K562 (cell line): Measurements from ENCODE around the gene RPL39L. TPM values are rescaled to one million over a fixed set of nuclear protein-coding genes. Genes with fewer than 3 reads are reported as not detected.

Experiments
- ATAC-seq: fragments of 200-7000 bp; cut with Tn5 transposase; 3 replicates; pipeline ENCODE4 v1.9.1; 2020; ENCODE audit warnings: moderate library complexity
- BruUV-seq: library from RNA; stranded (reverse); fragments of 400-500 nt; replicated peaks from 2 replicates; lab custom pipeline; 2021; lab: Mats Ljungman, UMichigan
- CTCF ChIA-PET: fragments of 300-600 bp; formaldehyde crosslinking; extraction: SDS; loops from one replicate; lab custom pipeline; 2021; ENCODE audit warnings: low intra/inter-chr PET ratio; lab: Yijun Ruan, JAX
- POLR2A ChIA-PET: fragments of 300-600, 350-650 bp; sonication (Branson Sonifier 250); formaldehyde crosslinking; extraction: SDS; loops from one replicate; lab custom pipeline; 2021; ENCODE audit warnings: antibody characterized with exemption, inconsistent platforms; lab: Yijun Ruan, JAX
- DNase-seq, 4 experiments: peaks; one replicate each; pipeline versions ENCODE4 v3.0.0 to v3.0.0-alpha.2; 2011 to 2018; ENCODE audit warnings: low spot score in 3 of 4, mixed read lengths in 3 of 4; ENCODE audit errors: extremely low read depth in 1 of 4
- FAIRE-seq: peaks from 2 replicates; lab custom pipeline; 2011; peaks lifted over from hg19 to GRCh38; lab: Jason Lieb, UNC
- H2AFZ ChIP-seq: 2 replicates; pipeline ENCODE4 v1.6.0; 2011; ENCODE audit warnings: low read depth, low read length, control low read depth, inconsistent platforms
- H3K27ac ChIP-seq: fragments of 200-600 bp; 3 replicates; pipeline ENCODE4 v1.8.0; 2011; ENCODE audit warnings: low read depth, mild to moderate bottlenecking, control low read depth, inconsistent platforms, low read length, moderate library complexity, mixed read lengths; ENCODE audit errors: extremely low read depth
- H3K27me3 ChIP-seq, 2 experiments: fragments of 300-600 bp in 1 of 2; 2 replicates in 1 of 2; 3 replicates in 1 of 2; pipeline versions ENCODE4 v1.6.0 to v1.8.0; 2011; ENCODE audit warnings: inconsistent platforms in 2 of 2, low read length in 2 of 2, mild to moderate bottlenecking in 1 of 2, mixed read lengths in 1 of 2, moderate library complexity in 1 of 2; ENCODE audit not compliant: control insufficient read depth in 2 of 2, insufficient read depth in 2 of 2
- H3K36me3 ChIP-seq: fragments of 300-600 bp; 3 replicates; pipeline ENCODE4 v1.8.0; 2011; ENCODE audit warnings: mild to moderate bottlenecking, low read length, inconsistent platforms; ENCODE audit not compliant: control insufficient read depth, insufficient read depth
- H3K4me1 ChIP-seq, 2 experiments: fragments of 200-600 bp in 1 of 2; replicated peaks in 1 of 2; 2 replicates in 1 of 2; 3 replicates in 1 of 2; pipeline versions ENCODE4 v1.5.1 to v1.8.0; 2011; ENCODE audit warnings: inconsistent platforms in 2 of 2, low read length in 2 of 2, mild to moderate bottlenecking in 1 of 2, mixed read lengths in 1 of 2, moderate library complexity in 1 of 2; ENCODE audit not compliant: control insufficient read depth in 2 of 2, insufficient read depth in 2 of 2
- H3K4me2 ChIP-seq: 2 replicates; pipeline ENCODE4 v1.6.1; 2011; ENCODE audit warnings: low read length, control low read depth, inconsistent platforms, mixed read lengths; ENCODE audit not compliant: insufficient read depth
- H3K4me3 ChIP-seq: fragments of 200-600 bp; sonication (generic), shearing (Covaris generic); 2 replicates; pipeline ENCODE4 v1.5.1; 2016; ENCODE audit warnings: control low read depth, inconsistent platforms
- H3K79me2 ChIP-seq: fragments of 200-600 bp; 3 replicates; pipeline ENCODE4 v1.8.0; 2011; ENCODE audit warnings: low read length, inconsistent platforms; ENCODE audit not compliant: control insufficient read depth, insufficient read depth
- H3K9ac ChIP-seq, 2 experiments: 2 replicates each; pipeline versions ENCODE4 v1.6.0 to v1.6.1; 2011; ENCODE audit warnings: low read depth in 2 of 2, low read length in 2 of 2, control low read depth in 1 of 2, inconsistent platforms in 1 of 2, mild to moderate bottlenecking in 1 of 2, mixed read lengths in 1 of 2; ENCODE audit not compliant: insufficient read depth in 1 of 2
- H3K9me1 ChIP-seq: one replicate; pipeline ENCODE4 v1.6.0; 2011; ENCODE audit warnings: inconsistent platforms, mild to moderate bottlenecking, low read length, moderate library complexity; ENCODE audit not compliant: control insufficient read depth, insufficient read depth
- H3K9me3 ChIP-seq: replicated peaks from 2 replicates; pipeline ENCODE4 v1.5.1; 2011; ENCODE audit warnings: low read depth, low read length, inconsistent platforms; ENCODE audit not compliant: control insufficient read depth, insufficient read depth
- H4K20me1 ChIP-seq: replicated peaks from 2 replicates; pipeline ENCODE4 v1.6.1; 2011; ENCODE audit warnings: low read length, inconsistent platforms, mixed read lengths; ENCODE audit not compliant: control insufficient read depth, insufficient read depth
- CEBPG ChIP-seq, 3 experiments: fragments of 200-800 bp in 1 of 3; sonication (Bioruptor generic) in 1 of 3; sonication (generic) in 1 of 3; formaldehyde crosslinking in 1 of 3; IDR thresholded peaks in 2 of 3; conservative IDR thresholded peaks in 1 of 3; 2 replicates each; pipeline versions ENCODE4 v1.6.1 to v1.8.0; 2016 to 2022; ENCODE audit warnings: missing compliant biosample characterization in 2 of 3, missing genetic modification characterization in 2 of 3, mild to moderate bottlenecking in 1 of 3, missing genetic modification reagents in 1 of 3
- CUX1 ChIP-seq: fragments of 200-800 bp; sonication (Bioruptor generic); IDR thresholded peaks from 2 replicates; pipeline ENCODE4 v1.6.1; 2016; ENCODE audit warnings: missing genetic modification characterization, missing compliant biosample characterization
- FOXJ3 ChIP-seq: sonication (generic); formaldehyde crosslinking; IDR thresholded peaks from 2 replicates; pipeline ENCODE4 v1.4.0; 2020; ENCODE audit warnings: mild to moderate bottlenecking, missing genetic modification reagents
- FOXO4 ChIP-seq: fragments of 450-650 bp; formaldehyde crosslinking; IDR thresholded peaks from 2 replicates; pipeline ENCODE4 v1.4.0; 2020; ENCODE audit warnings: mild to moderate bottlenecking, moderate library complexity
- HMG20A ChIP-seq: fragments of 450-650 bp; formaldehyde crosslinking; conservative IDR thresholded peaks from 2 replicates; pipeline ENCODE4 v1.4.0; 2020; ENCODE audit warnings: mild to moderate bottlenecking, mixed read lengths
- JUNB ChIP-seq: fragments of 450-650 bp; formaldehyde crosslinking; conservative IDR thresholded peaks from 2 replicates; pipeline ENCODE4 v1.4.0; 2020; ENCODE audit warnings: mild to moderate bottlenecking
- NCOA2 ChIP-seq, 2 experiments: fragments of 450-650 bp; IDR thresholded peaks; 2 replicates each; pipeline ENCODE4 v1.6.1; 2018; ENCODE audit warnings: mild to moderate bottlenecking in 2 of 2, moderate library complexity in 1 of 2; ENCODE audit not compliant: partially characterized antibody in 2 of 2
- RBM15 ChIP-seq: fragments of 200-400 bp; formaldehyde crosslinking; IDR thresholded peaks from 2 replicates; pipeline ENCODE4 v1.6.1; 2018; ENCODE audit warnings: mild to moderate bottlenecking, low read length, moderate library complexity; ENCODE audit not compliant: insufficient read depth
- SMARCC2 ChIP-seq: fragments of 450-650 bp; IDR thresholded peaks from 2 replicates; pipeline ENCODE4 v1.6.1; 2017; ENCODE audit warnings: antibody characterized with exemption, moderate library complexity, mild to moderate bottlenecking, low read depth
- ZEB2 ChIP-seq: fragments of 450-650 bp; IDR thresholded peaks from 2 replicates; pipeline ENCODE4 v1.6.1; 2016
- WGBS: fragments of 100-300 bp; shearing (Covaris generic); methylation state at CpG from one replicate; pipeline ENCODE4 v1.1.6; 2016; ENCODE audit warnings: low coverage, mixed read lengths; ENCODE audit not compliant: insufficient coverage; ENCODE audit errors: missing lambda C conversion rate; 5-methylcytosine and 5-hydroxymethylcytosine counted together
- in situ Hi-C: fragments of 300-500 bp; cut with MboI; formaldehyde crosslinking; loops from 4 replicates; pipeline ENCODE4 v1.15.0; 2018; ENCODE audit warnings: inconsistent platforms, mixed read lengths
- intact Hi-C: fragments of 100-400 bp; cut with micrococcal nuclease; formaldehyde crosslinking; loops from 2 replicates; pipeline ENCODE4 v1.14.2; 2022
- polyA plus RNA-seq, 8 experiments: library from polyadenylated mRNA; depleted of rRNA in 4 of 8; stranded (reverse) in 5 of 8; unstranded in 3 of 8; fragments of >200 nt; fragmentation: Nextera tagmentation in 2 of 8; fragmentation: Illumina TruSeq in 1 of 8; extraction: Ambion mirVana in 2 of 8; extraction: Trizol in 1 of 8; gene quantifications; 2 replicates each; pipeline versions ENCODE4 v1.2.1 to v1.2.3, GENCODE V29; 2011 to 2014; ENCODE audit warnings: inconsistent platforms in 1 of 8, missing spikeins in 1 of 8
- total RNA-seq, 7 experiments: library from RNA; depleted of rRNA in 6 of 7; stranded (reverse); fragments of >200 nt in 6 of 7; fragmentation: Illumina TruSeq in 2 of 7; extraction: Trizol in 2 of 7; gene quantifications; 2 replicates each; pipeline versions ENCODE4 v1.2.1 to v1.2.3, GENCODE V29; 2011 to 2021; ENCODE audit warnings: low replicate concordance in 1 of 7
- TF ChIP-seq, protein P1 (sequence below): sonication (generic); formaldehyde crosslinking; IDR thresholded peaks from 2 replicates; pipeline ENCODE4 v1.8.0; 2022; ENCODE audit warnings: mild to moderate bottlenecking, missing genetic modification reagents

Gene RPL39L
- total and polyA plus RNA-seq, 9 of the 15 experiments (the other 6 are each of a cell fraction or from before 2014, with no cell fraction given) = 15.0 to 122 (median 45.5) TPM

DNA sequence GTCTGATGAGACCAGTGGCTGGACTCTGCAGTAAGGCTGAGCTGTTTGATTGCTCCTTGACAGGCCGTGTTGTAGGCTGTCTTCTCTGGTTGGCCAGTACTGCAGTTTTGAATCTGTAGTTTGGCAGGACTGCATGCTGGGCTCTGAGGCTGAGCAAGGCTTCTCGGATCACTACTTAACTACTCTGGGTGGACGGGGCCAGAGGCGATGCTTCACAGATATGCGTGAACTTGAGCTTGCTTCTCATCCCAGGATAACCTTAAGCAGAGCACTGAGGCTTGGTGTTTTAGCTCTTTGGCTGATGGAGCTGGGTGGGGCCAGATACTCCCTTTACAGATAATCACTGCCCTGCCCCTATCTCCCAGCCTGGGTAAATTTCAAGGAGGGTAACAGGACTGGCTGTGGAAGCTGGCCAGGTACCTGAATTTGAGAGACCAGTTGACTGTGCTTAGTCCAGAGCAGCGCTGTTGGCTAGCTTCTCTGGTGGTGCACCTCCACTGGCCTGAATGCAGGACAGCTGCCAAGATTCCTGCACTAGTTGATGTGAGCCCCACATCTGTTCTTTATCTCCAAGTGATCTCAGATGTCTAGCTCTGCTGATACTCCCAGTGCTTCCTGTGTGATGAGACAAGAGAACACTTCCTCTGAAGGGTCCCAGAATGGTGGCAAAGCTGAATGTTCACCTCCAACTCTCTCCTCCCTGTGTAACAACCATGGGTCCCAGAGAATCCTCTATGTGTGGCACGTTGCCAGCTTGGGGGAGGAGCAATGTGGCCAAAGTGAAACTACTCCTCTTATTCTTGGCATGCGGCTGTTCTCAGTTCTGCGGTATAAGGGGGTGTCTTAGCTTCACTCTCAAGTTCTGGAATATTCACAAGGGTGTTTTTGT is 37.9 kb downstream of the RPL39L start (continued):
- TF ChIP-seq CEBPG (CRISPR knock-in tag; IDR thresholded peaks at IDR 0.05) (no peak), CEBPG (tag; conservative IDR thresholded peaks at IDR 0.05 in 1 of 2, IDR thresholded peaks at IDR 0.05 in 1 of 2) (no peak), HMG20A (no peak), FOXO4 (CRISPR knock-in tag) (no peak)

DNA sequence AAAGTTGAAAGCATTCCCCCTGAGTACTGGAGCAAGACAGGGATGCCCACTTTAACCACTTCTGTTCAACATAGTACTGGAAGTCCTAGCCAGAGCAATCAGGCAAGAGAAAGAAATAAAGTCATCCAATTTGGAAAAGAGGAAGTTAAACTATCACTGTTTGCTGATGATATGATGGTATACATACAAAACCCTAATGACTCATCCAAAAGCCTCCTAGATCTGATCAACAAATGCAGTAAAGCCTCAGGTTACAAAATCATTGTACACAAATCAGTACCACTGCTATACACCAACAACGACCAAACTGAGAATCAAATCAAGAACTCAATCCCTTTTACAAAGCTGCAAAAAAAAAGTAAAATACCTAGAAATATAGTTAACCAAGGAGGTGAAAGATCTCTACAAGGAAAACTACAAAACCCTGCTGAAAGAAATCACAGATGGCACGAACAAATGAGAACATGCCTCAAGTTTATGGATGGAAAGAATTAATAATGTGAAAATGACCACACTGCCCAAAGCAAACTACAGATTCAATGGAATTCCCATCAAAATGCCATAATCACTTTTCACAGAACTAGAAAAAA is 40.3 kb downstream of the RPL39L start:
- Histone ChIP-seq H3K4me3 (no peak overlapping the region), H3K36me3 (no peaks in the 10 kb centered on the region), H3K27ac (no peak overlapping the region), H3K9ac (no peak overlapping the region), H3K27me3 (no peaks in the 10 kb centered on the region; a peak in 1 of 5 replicates), H2AFZ (no peak overlapping the region), H3K4me1 (peaks cover 10 to 16% of the 10 kb centered on the region in 2 experiments), H3K4me2 (no peak overlapping the region), H3K9me1 (no peaks in the 10 kb centered on the region), H3K9me3 (no peaks in the 10 kb centered on the region), H4K20me1 (no peaks in the 10 kb centered on the region), H3K79me2 (no peaks in the 10 kb centered on the region)
- FAIRE-seq (peak; percentile 68), ATAC-seq (peak; percentile 28), DNase-seq (peak in 2 of 4 experiments; percentile 12 to 37)
- ChIA-PET POLR2A (no interaction called here), CTCF (no interaction called here)
- BruUV-seq = no TSS peak
- intact Hi-C loops = no loop called here
- in situ Hi-C loops = no loop called here
- WGBS = 2% methylated on average over 2 of the region's 2 CpGs
- 0 out of 2 replicates have a peak, but pooled peaks have one; percentile 7 for TF ChIP-seq FOXJ3 (CRISPR knock-in tag)
- TF ChIP-seq RBM15 = no peak
- TF ChIP-seq SMARCC2 = peak; percentile 87; the same call in 1 of the 2 replicates
- TF ChIP-seq ZEB2 = peak; percentile 48; the same call in 1 of the 2 replicates
- no peak for TF ChIP-seq CUX1
- TF ChIP-seq, protein P1, sequence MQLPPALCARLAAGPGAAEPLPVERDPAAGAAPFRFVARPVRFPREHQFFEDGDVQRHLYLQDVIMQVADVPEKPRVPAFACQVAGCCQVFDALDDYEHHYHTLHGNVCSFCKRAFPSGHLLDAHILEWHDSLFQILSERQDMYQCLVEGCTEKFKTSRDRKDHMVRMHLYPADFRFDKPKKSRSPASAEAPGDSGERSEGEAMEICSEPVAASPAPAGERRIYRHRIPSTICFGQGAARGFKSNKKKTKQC (CRISPR knock-in tag) = no peak
- peak in 1 of 2 experiments; percentile 30 for TF ChIP-seq NCOA2 (IDR thresholded peaks at IDR 0.05; ENCODE audit: partially characterized antibody in 2 of 2)
- TF ChIP-seq JUNB (CRISPR knock-in tag) = 0 out of 2 replicates have a peak, but pooled peaks have one; percentile 26
